ENCODE results near the gene SNX24.

DNA sequence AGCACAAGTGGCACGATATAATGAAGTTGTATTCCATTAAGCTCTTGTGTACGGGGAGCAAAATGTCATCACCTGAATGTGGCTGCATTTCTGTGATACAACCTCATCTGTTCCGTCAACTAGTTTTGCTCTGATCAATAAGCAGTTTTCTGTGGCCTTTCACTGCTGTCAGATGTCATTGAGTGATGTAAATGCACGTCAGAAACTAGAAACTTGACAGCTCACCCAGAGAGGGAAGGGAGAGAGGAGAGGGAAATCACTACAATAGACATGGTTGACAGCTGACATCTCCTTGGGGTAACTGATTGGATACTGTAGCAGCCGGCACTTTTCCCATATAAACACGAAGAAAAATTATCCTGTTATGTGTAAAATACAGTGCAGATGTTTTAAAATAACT, 62.7 kb downstream of the SNX24 start:
- TF ChIP-seq, protein P1, sequence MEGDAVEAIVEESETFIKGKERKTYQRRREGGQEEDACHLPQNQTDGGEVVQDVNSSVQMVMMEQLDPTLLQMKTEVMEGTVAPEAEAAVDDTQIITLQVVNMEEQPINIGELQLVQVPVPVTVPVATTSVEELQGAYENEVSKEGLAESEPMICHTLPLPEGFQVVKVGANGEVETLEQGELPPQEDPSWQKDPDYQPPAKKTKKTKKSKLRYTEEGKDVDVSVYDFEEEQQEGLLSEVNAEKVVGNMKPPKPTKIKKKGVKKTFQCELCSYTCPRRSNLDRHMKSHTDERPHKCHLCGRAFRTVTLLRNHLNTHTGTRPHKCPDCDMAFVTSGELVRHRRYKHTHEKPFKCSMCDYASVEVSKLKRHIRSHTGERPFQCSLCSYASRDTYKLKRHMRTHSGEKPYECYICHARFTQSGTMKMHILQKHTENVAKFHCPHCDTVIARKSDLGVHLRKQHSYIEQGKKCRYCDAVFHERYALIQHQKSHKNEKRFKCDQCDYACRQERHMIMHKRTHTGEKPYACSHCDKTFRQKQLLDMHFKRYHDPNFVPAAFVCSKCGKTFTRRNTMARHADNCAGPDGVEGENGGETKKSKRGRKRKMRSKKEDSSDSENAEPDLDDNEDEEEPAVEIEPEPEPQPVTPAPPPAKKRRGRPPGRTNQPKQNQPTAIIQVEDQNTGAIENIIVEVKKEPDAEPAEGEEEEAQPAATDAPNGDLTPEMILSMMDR (conservative IDR thresholded peaks at IDR 0.05) = no peak
- TF ChIP-seq EZH2 (IDR thresholded peaks at IDR 0.05; ENCODE audit: low read depth) = no peak

All from PC-9 (cell line).